HepG2 (cell line): ENCODE data around the gene C11orf68. TPM values are rescaled to one million over a fixed set of nuclear protein-coding genes. Genes with fewer than 3 reads are reported as not detected.

Source experiments
- ARNT2 ChIP-seq: sonication (generic); formaldehyde crosslinking; IDR thresholded peaks from 2 replicates; pipeline ENCODE4 v1.8.0; 2022; ENCODE audit warnings: mild to moderate bottlenecking, low read depth, missing genetic modification reagents, moderate library complexity
- BORCS8-MEF2B ChIP-seq: sonication (generic); formaldehyde crosslinking; IDR thresholded peaks from 2 replicates; pipeline ENCODE4 v1.8.0; 2022; ENCODE audit warnings: mild to moderate bottlenecking, missing genetic modification reagents
- CC2D1A ChIP-seq: sonication (generic); formaldehyde crosslinking; IDR thresholded peaks from 2 replicates; pipeline ENCODE4 v1.8.1; 2023; ENCODE audit warnings: mild to moderate bottlenecking, missing genetic modification reagents
- CENPX ChIP-seq: sonication (generic); formaldehyde crosslinking; IDR thresholded peaks from 2 replicates; pipeline ENCODE4 v1.9.0; 2021; ENCODE audit warnings: mild to moderate bottlenecking, missing genetic modification reagents, moderate library complexity
- DNMT3B ChIP-seq: conservative IDR thresholded peaks from 2 replicates; pipeline ENCODE4 v1.6.1; 2016; ENCODE audit warnings: missing biosample characterization, control low read depth
- FIP1L1 ChIP-seq: fragments of 200-400 bp; formaldehyde crosslinking; IDR thresholded peaks from 2 replicates; pipeline ENCODE4 v1.6.1; 2018; ENCODE audit warnings: low read depth, mild to moderate bottlenecking, low read length, moderate library complexity, borderline replicate concordance; ENCODE audit not compliant: insufficient read depth
- FOXK2 ChIP-seq: fragments of 450-650 bp; IDR thresholded peaks from 2 replicates; pipeline ENCODE4 v1.6.1; 2016
- HOXA9 ChIP-seq: sonication (generic); formaldehyde crosslinking; IDR thresholded peaks from 2 replicates; pipeline ENCODE4 v1.8.1; 2022; ENCODE audit warnings: missing genetic modification reagents, mild to moderate bottlenecking, moderate library complexity, borderline replicate concordance
- KDM6A ChIP-seq: IDR thresholded peaks from 2 replicates; pipeline ENCODE4 v1.6.1; 2016; ENCODE audit warnings: low read depth
- POLR2AphosphoS2 ChIP-seq: IDR thresholded peaks from 2 replicates; pipeline ENCODE4 v1.6.1; 2011; ENCODE audit warnings: low read depth, low read length, improper control_type of control experiment
- RAD21 ChIP-seq: fragments of 450-650 bp; formaldehyde crosslinking; IDR thresholded peaks from 2 replicates; pipeline ENCODE4 v1.5.0; 2020; ENCODE audit warnings: mild to moderate bottlenecking
- ZNF224 ChIP-seq: sonication (generic); formaldehyde crosslinking; IDR thresholded peaks from 2 replicates; pipeline ENCODE4 v1.5.0; 2020; ENCODE audit warnings: mild to moderate bottlenecking, missing genetic modification reagents
- ZNF232 ChIP-seq: sonication (generic); formaldehyde crosslinking; IDR thresholded peaks from 2 replicates; pipeline ENCODE4 v1.4.0; 2020; ENCODE audit warnings: missing genetic modification reagents, borderline replicate concordance
- ZNF263 ChIP-seq: sonication (generic); formaldehyde crosslinking; IDR thresholded peaks from 2 replicates; pipeline ENCODE4 v1.4.0; 2020; ENCODE audit warnings: missing genetic modification reagents
- ZNF383 ChIP-seq: sonication (generic); formaldehyde crosslinking; IDR thresholded peaks from 2 replicates; pipeline ENCODE4 v1.4.0; 2020; ENCODE audit warnings: missing genetic modification reagents, mild to moderate bottlenecking, borderline replicate concordance
- ZNF501 ChIP-seq: sonication (generic); formaldehyde crosslinking; IDR thresholded peaks from 2 replicates; pipeline ENCODE4 v1.5.1; 2020; ENCODE audit warnings: mild to moderate bottlenecking, moderate library complexity, missing genetic modification reagents
- ZNF543 ChIP-seq: sonication (generic); formaldehyde crosslinking; IDR thresholded peaks from 2 replicates; pipeline ENCODE4 v1.4.0; 2020; ENCODE audit warnings: mild to moderate bottlenecking, missing genetic modification reagents
- ZNF652 ChIP-seq: IDR thresholded peaks from 2 replicates; pipeline ENCODE4 v1.6.1; 2016; ENCODE audit warnings: low read depth, borderline replicate concordance
- ZNF670 ChIP-seq: sonication (generic); formaldehyde crosslinking; IDR thresholded peaks from 2 replicates; pipeline ENCODE4 v1.8.0; 2022; ENCODE audit warnings: mild to moderate bottlenecking, missing genetic modification reagents, borderline replicate concordance
- ZSCAN22 ChIP-seq: sonication (generic); formaldehyde crosslinking; IDR thresholded peaks from 2 replicates; pipeline ENCODE4 v1.4.0; 2020; ENCODE audit warnings: mild to moderate bottlenecking, missing genetic modification reagents
- polyA plus RNA-seq, 8 experiments: library from polyadenylated mRNA; depleted of rRNA in 3 of 8; stranded (reverse) in 7 of 8; unstranded in 1 of 8; fragments of >200 nt; fragmentation: Illumina TruSeq in 4 of 8; extraction: Trizol in 4 of 8; gene quantifications; 2 replicates each; pipeline versions ENCODE4 v1.2.1 to v1.2.3, GENCODE V29; 2011 to 2016; ENCODE audit warnings: low read depth in 4 of 8, missing spikeins in 1 of 8, mixed read lengths in 1 of 8; ENCODE audit not compliant: insufficient read depth in 1 of 8
- total RNA-seq, 5 experiments: library from RNA; depleted of rRNA; stranded (reverse); fragments of >200 nt; fragmentation: Illumina TruSeq; extraction: Trizol; gene quantifications; 2 replicates each; pipeline ENCODE4 v1.2.3, GENCODE V29; 2016; ENCODE audit warnings: low read depth in 1 of 5
- TF ChIP-seq, protein P1 (sequence below): IDR thresholded peaks from 2 replicates; pipeline ENCODE4 v1.6.1; 2018; ENCODE audit warnings: missing genetic modification reagents
- TF ChIP-seq, protein P2 (sequence below), 2 experiments: IDR thresholded peaks; 2 replicates each; pipeline ENCODE4 v1.6.1; 2011 to 2012; ENCODE audit warnings: low read length in 2 of 2, borderline replicate concordance in 1 of 2, low read depth in 1 of 2, mild to moderate bottlenecking in 1 of 2, moderate library complexity in 1 of 2
- TF ChIP-seq, protein P3 (sequence below), 2 experiments: sonication (generic) in 1 of 2; formaldehyde crosslinking in 1 of 2; IDR thresholded peaks; 2 replicates each; pipeline versions ENCODE4 v1.4.0 to v1.6.1; 2018 to 2020; ENCODE audit warnings: missing genetic modification reagents in 2 of 2, borderline replicate concordance in 1 of 2, low read depth in 1 of 2, mild to moderate bottlenecking in 1 of 2, missing biosample characterization in 1 of 2
- TF ChIP-seq, protein P4 (sequence below): sonication (generic); formaldehyde crosslinking; IDR thresholded peaks from 2 replicates; pipeline ENCODE4 v1.4.0; 2020; ENCODE audit warnings: missing genetic modification reagents

Gene C11orf68
- total and polyA plus RNA-seq, 2 of the 13 experiments (the other 11 are each of a cell fraction or from before 2014, with no cell fraction given) = 8.4 to 28.3 TPM

DNA sequence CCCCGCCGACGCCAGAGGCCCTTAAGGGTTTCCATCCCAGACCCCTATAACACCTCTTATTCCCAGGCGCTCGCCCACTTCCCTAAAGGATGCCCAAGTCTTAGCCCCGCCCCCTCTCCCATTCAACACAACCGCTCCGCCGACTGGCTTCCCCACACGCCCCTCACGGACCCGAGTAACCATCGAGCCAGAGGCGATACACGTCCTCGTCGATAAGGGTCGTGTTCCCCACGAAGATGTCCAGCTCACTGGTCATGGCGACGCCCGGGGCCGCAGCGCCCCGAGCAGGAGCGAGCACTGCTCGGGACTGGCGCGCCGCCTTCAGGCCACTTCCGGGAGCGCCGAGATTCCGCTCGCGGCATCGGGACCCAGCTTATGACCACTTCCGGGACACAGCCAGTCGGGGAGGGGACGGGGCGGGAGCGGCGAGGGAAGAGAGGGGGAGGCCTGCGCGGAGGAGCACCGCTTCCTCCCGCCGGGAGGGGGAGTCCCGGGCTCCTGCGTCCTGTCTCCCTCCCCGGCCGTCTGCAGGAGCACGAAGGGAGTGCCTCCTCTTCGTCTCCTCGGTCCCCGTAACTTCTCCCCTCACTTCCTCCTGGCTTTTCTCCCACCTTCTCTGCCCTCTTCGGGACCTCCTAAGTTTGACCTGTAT, 30.6 kb downstream of the C11orf68 start, which contains the start of gene FIBP (continued):
- no peak for TF ChIP-seq ZNF383 (CRISPR knock-in tag)
- TF ChIP-seq ZNF501 (CRISPR knock-in tag) = peak; percentile 77
- TF ChIP-seq, protein P1, sequence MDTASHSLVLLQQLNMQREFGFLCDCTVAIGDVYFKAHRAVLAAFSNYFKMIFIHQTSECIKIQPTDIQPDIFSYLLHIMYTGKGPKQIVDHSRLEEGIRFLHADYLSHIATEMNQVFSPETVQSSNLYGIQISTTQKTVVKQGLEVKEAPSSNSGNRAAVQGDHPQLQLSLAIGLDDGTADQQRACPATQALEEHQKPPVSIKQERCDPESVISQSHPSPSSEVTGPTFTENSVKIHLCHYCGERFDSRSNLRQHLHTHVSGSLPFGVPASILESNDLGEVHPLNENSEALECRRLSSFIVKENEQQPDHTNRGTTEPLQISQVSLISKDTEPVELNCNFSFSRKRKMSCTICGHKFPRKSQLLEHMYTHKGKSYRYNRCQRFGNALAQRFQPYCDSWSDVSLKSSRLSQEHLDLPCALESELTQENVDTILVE (CRISPR knock-in tag) = peak; percentile 90
- no peak for TF ChIP-seq ZNF652 (CRISPR knock-in tag)
- no peak for TF ChIP-seq FIP1L1
- TF ChIP-seq KDM6A (CRISPR knock-in tag) = no peak
- peak; percentile 96 for TF ChIP-seq ZNF263 (CRISPR knock-in tag)
- TF ChIP-seq DNMT3B (CRISPR knock-in tag) = no peak
- TF ChIP-seq, protein P2, sequence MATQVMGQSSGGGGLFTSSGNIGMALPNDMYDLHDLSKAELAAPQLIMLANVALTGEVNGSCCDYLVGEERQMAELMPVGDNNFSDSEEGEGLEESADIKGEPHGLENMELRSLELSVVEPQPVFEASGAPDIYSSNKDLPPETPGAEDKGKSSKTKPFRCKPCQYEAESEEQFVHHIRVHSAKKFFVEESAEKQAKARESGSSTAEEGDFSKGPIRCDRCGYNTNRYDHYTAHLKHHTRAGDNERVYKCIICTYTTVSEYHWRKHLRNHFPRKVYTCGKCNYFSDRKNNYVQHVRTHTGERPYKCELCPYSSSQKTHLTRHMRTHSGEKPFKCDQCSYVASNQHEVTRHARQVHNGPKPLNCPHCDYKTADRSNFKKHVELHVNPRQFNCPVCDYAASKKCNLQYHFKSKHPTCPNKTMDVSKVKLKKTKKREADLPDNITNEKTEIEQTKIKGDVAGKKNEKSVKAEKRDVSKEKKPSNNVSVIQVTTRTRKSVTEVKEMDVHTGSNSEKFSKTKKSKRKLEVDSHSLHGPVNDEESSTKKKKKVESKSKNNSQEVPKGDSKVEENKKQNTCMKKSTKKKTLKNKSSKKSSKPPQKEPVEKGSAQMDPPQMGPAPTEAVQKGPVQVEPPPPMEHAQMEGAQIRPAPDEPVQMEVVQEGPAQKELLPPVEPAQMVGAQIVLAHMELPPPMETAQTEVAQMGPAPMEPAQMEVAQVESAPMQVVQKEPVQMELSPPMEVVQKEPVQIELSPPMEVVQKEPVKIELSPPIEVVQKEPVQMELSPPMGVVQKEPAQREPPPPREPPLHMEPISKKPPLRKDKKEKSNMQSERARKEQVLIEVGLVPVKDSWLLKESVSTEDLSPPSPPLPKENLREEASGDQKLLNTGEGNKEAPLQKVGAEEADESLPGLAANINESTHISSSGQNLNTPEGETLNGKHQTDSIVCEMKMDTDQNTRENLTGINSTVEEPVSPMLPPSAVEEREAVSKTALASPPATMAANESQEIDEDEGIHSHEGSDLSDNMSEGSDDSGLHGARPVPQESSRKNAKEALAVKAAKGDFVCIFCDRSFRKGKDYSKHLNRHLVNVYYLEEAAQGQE (IDR thresholded peaks at IDR 0.05; ENCODE audit: borderline replicate concordance in 1 of 2, low read depth in 1 of 2, low read length in 2 of 2) = peak in 1 of 2 experiments; percentile 28; a peak in 1 of 4 replicates
- no peak; the same call in none of the 2 replicates for TF ChIP-seq BORCS8-MEF2B (CRISPR knock-in tag)
- TF ChIP-seq ZNF232 (CRISPR knock-in tag) = no peak
- peak; percentile 66; the same call in 1 of the 2 replicates for TF ChIP-seq POLR2AphosphoS2
- TF ChIP-seq ZNF670 (CRISPR knock-in tag) = no peak
- no peak for TF ChIP-seq CENPX
- TF ChIP-seq FOXK2 = no peak
- TF ChIP-seq ARNT2 (CRISPR knock-in tag) = no peak
- TF ChIP-seq CC2D1A (CRISPR knock-in tag) = no peak
- no peak for TF ChIP-seq ZSCAN22
- peak; percentile 78; the same call in 1 of the 2 replicates for TF ChIP-seq RAD21
- TF ChIP-seq ZNF224 = peak; percentile 61; the same call in 1 of the 2 replicates
- TF ChIP-seq, protein P3, sequence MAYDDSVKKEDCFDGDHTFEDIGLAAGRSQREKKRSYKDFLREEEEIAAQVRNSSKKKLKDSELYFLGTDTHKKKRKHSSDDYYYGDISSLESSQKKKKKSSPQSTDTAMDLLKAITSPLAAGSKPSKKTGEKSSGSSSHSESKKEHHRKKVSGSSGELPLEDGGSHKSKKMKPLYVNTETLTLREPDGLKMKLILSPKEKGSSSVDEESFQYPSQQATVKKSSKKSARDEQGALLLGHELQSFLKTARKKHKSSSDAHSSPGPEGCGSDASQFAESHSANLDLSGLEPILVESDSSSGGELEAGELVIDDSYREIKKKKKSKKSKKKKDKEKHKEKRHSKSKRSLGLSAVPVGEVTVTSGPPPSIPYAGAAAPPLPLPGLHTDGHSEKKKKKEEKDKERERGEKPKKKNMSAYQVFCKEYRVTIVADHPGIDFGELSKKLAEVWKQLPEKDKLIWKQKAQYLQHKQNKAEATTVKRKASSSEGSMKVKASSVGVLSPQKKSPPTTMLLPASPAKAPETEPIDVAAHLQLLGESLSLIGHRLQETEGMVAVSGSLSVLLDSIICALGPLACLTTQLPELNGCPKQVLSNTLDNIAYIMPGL (CRISPR knock-in tag; IDR thresholded peaks at IDR 0.05; ENCODE audit: borderline replicate concordance in 1 of 2, low read depth in 1 of 2) = peak; percentile 96 to 97
- no peak for TF ChIP-seq ZNF543 (CRISPR knock-in tag)
- TF ChIP-seq HOXA9 = no peak
- TF ChIP-seq, protein P4, sequence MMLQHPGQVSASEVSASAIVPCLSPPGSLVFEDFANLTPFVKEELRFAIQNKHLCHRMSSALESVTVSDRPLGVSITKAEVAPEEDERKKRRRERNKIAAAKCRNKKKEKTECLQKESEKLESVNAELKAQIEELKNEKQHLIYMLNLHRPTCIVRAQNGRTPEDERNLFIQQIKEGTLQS (CRISPR knock-in tag) = no peak
